Activated naive CD4-positive, alpha-beta T cell treated with anti-CD3 and anti-CD28 coated beads, Interleukin-2, amount 50 U/mL, for 72 hours (primary cell): Measurements from ENCODE around the gene BTN1A1. TPM values are rescaled to one million over a fixed set of nuclear protein-coding genes. Genes with fewer than 3 reads are reported as not detected.
"Not testable (repeated sequence)": the region's sequence is repeated elsewhere in the genome, so short reads cannot be mapped to it uniquely, and the experiment has no call there.

ENCODE experiments used
- ATAC-seq, 2 donors: fragments of 150-1000 bp; cut with Tn5 transposase; 2 replicates each; pipeline ENCODE4 v1.10.0; 2021; ENCODE audit warnings: mild to moderate bottlenecking in 2 of 2, moderate library complexity in 2 of 2
- DNase-seq, 2 donors: peaks; one replicate each; pipeline ENCODE4 v3.0.0; 2021 to 2022; ENCODE audit warnings: low spot score in 2 of 2
- H3K27ac Mint-ChIP-seq, 2 donors: one replicate each; pipeline ENCODE4 v1.8.0; 2022; ENCODE audit warnings: mild to moderate bottlenecking in 2 of 2, mixed read lengths in 2 of 2
- H3K36me3 Mint-ChIP-seq, 2 donors: one replicate each; pipeline ENCODE4 v1.8.0; 2022; ENCODE audit warnings: mixed read lengths in 2 of 2
- H3K9me3 Mint-ChIP-seq, 2 donors: one replicate each; pipeline ENCODE4 v1.8.0; 2022; ENCODE audit warnings: mixed read lengths in 2 of 2
- total RNA-seq, 2 donors: library from RNA; stranded (reverse); gene quantifications; one replicate each; pipeline ENCODE4 v1.2.3, GENCODE V29; 2022

Gene BTN1A1
- total RNA-seq, 2 donors from 2014 or later = 0.16 TPM; not detected in 1

DNA sequence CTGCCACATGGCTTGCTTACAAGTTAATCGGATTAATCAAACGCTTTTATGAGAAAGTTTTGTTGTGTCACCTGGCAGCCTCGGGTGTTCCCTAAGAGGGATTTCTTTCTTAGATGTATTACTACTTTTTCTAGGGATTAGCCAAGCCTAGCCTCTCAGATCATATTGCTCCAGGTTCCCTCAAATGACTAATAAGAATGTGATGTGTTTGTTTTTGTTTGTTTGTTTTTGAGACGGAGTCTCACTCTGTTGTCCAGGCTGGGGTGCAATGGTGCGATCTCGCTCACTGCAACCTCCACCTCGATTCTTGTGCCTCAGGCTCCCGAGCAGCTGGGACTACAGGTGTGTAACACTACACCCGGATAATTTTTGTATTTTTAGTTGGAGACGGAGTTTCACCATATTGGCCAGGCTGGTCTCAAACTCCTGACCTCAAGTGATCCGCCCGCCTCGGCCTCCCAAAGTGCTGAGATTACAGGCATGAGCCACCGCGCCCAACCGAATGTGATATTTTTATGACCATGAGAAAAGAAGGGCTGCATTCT is 39.0 kb downstream of the BTN1A1 start:
- ATAC-seq (no peak), DNase-seq (no peak)
- H3K27ac Mint-ChIP-seq = peak overlapping the region; percentile 96 to 98
- peaks cover 34 to 35% of the 10 kb centered on the region in 2 donors for H3K36me3 Mint-ChIP-seq
- H3K9me3 Mint-ChIP-seq = no peaks in the 10 kb centered on the region

DNA sequence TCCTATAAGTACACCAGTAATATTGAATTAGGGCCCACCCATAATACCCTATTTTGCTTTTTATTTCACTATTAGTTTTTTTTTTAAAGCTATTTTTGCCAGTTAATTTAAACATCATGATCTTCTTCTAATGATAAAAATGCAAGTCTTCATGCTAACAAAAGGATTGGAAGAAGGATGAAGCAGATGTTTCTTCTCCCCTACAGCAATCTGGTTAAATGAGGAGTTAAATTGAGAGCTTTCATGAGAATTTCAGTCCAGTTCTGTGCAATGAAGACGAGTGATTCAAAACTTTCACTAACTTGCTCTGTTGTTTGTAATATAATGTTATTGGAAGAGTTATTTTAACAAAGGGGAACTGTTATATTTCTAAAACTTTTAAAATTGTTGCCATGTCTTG is 41.5 kb downstream of the BTN1A1 start:
- no peak for DNase-seq
- peaks cover 34 to 45% of the 10 kb centered on the region in 2 donors for H3K36me3 Mint-ChIP-seq
- H3K27ac Mint-ChIP-seq = peak overlapping the region in 1 of 2 donors; percentile 20
- H3K9me3 Mint-ChIP-seq = no peaks in the 10 kb centered on the region
- ATAC-seq = no peak

DNA sequence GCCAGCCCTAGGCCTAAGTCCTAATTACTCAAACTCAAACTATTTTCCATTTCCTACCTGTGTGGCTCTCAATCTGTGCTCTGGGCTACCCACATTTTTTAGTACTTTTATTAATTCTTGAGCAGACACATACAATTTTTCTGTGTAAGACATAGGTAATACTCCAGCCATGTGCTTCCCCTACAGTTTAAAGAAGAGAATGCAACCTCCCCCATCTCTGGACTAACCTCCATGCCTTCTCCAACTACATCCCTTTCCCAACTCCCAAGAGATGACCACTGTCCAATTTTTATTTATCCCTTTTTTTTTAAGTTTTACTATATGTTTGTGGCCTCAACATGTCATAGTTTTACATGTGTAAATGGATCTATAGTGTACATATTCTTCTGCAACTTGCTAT is 43.9 kb downstream of the BTN1A1 start:
- ATAC-seq = peak; percentile 41 to 44
- DNase-seq = no peak
- Mint-ChIP-seq H3K9me3 (no peaks in the 10 kb centered on the region), H3K27ac (no peak overlapping the region), H3K36me3 (peaks cover 15 to 43% of the 10 kb centered on the region in 2 donors)

DNA sequence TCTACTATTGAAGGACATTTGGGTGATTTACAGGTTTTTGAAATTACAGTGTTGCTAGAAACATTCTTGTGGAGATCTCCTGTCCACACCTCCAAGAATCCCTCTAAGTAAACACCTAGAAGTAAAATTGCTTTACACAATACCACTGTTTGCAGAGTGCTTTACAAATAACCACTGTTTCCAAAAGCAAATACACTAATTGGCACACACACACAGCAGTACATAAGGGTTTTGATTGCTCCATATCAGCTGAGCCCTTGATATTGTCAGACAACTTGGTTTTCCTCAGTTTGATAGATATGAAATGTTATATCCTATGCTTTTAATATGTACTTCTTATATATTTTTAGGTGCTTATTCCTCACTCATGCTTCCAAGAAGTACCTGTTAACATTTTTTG is 44.4 kb downstream of the BTN1A1 start:
- H3K36me3 Mint-ChIP-seq = peaks cover 12 to 39% of the 10 kb centered on the region in 2 donors

DNA sequence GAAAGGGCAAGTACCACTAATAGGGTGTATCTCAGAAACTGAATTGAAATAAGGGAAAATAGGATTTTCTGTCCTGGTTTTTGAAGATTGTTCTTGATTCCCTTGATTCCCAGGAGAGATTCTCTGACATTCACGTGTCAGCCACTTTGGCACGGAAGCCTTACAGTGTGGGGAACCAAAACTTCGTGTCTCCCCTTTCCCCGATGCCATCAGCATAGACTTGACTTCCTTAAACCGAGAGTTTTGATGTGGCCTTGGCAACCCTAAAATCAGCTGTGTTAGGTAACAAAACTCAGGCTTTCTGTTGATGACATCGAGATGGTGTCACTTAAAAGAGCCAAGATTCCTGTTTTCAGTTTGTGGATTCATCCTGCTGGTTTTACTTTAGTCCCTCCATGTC is 45.5 kb downstream of the BTN1A1 start:
- Mint-ChIP-seq H3K36me3 (peaks cover 2 to 29% of the 10 kb centered on the region in 2 donors), H3K27ac (no peak overlapping the region), H3K9me3 (no peaks in the 10 kb centered on the region)
- no peak for ATAC-seq
- no peak for DNase-seq

More for the DNA sequence above, 44.4 kb downstream of the BTN1A1 start:
- Mint-ChIP-seq H3K9me3 (no peaks in the 10 kb centered on the region), H3K27ac (no peak overlapping the region)
- ATAC-seq (no peak), DNase-seq (no peak)

- DNase-seq, H3K9me3 Mint-ChIP-seq, ATAC-seq, H3K27ac Mint-ChIP-seq: not testable (repeated sequence)
- H3K36me3 Mint-ChIP-seq = peaks cover 0 to 22% of the 10 kb centered on the region in 2 donors
Measured at GRCh38 chr6:26547363-26547762, 47.3 kb downstream of the BTN1A1 start.

GRCh38 chr6:26550250-26550993 is 50.3 kb downstream of the BTN1A1 start:
- DNase-seq = peak; percentile 52 to 80
- H3K27ac Mint-ChIP-seq = peak overlapping the region; percentile 61 to 87
- H3K36me3 Mint-ChIP-seq = peaks cover 0 to 12% of the 10 kb centered on the region in 2 donors

DNA sequence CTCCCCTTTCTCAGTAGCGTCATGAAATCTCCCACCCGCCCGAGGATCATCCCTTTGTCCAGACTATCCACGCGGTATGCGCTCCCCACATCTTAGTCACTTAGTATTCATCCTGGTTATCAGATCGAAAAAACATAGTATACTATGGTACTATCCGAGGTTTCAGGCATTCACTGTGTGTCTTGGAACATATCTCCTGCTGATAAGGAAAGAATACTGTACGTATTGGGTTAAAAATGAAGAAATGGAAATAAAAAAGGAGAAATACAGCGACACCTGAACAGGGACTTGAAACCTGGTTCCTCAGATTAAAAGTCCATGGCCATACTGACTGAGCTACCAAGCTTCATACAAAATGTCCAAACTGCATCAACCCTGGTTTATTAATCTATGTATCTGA is 52.1 kb downstream of the BTN1A1 start:
- no peaks in the 10 kb centered on the region for H3K9me3 Mint-ChIP-seq
- ATAC-seq = no peak
- no peak for DNase-seq
- H3K27ac Mint-ChIP-seq = no peak overlapping the region
- H3K36me3 Mint-ChIP-seq = no peaks in the 10 kb centered on the region

More at GRCh38 chr6:26550250-26550993, 50.3 kb downstream of the BTN1A1 start:
- no peaks in the 10 kb centered on the region for H3K9me3 Mint-ChIP-seq
- ATAC-seq = peak; percentile 45 to 72

DNA sequence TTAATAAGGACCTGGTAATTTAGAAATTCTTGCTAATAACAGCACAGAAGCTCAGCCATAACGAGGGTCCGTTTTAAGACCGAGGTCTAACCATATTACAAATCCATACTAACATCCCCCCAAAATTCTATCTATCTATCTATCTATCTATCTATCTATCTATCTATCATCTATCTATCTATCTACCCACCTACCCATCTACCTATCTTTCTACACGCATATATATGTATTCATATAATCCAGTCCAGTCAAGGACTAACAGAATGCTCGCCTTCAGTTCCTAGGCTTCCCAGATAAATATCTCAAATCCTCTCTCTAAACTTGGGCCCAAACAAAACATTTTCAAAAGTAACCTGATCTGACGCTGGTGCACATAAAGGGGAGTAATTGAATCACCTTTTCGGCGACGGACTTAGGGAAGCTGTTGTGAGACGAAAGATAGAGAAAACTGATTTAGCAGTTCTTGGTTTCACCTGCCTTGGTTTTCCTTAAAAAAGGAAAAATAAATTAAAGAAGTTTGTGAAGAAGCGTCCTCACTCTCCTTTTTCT is 52.6 kb downstream of the BTN1A1 start:
- Mint-ChIP-seq H3K9me3 (no peaks in the 10 kb centered on the region), H3K27ac (no peak overlapping the region), H3K36me3 (no peaks in the 10 kb centered on the region)
- no peak for DNase-seq
- no peak for ATAC-seq

DNA sequence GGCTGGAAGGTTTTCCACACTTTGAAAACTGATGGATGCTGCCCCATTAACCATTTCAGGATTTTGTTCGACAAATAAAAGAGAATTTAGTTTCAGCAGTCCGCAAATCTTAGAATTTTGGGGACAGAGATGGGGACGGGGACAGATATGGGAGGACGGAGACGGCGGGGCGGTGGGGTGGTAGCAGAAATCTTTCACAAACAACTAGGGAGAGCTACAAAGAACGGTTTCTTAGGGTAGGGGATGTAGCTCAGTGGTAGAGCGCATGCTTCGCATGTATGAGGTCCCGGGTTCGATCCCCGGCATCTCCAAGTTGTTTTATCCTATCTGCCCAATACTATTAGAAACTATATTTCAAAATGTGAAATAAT is 53.1 kb downstream of the BTN1A1 start:
- DNase-seq (peak; percentile 77 to 86), ATAC-seq (peak; percentile 68)
- no peaks in the 10 kb centered on the region for H3K36me3 Mint-ChIP-seq
- no peaks in the 10 kb centered on the region for H3K9me3 Mint-ChIP-seq
- no peak overlapping the region for H3K27ac Mint-ChIP-seq

DNA sequence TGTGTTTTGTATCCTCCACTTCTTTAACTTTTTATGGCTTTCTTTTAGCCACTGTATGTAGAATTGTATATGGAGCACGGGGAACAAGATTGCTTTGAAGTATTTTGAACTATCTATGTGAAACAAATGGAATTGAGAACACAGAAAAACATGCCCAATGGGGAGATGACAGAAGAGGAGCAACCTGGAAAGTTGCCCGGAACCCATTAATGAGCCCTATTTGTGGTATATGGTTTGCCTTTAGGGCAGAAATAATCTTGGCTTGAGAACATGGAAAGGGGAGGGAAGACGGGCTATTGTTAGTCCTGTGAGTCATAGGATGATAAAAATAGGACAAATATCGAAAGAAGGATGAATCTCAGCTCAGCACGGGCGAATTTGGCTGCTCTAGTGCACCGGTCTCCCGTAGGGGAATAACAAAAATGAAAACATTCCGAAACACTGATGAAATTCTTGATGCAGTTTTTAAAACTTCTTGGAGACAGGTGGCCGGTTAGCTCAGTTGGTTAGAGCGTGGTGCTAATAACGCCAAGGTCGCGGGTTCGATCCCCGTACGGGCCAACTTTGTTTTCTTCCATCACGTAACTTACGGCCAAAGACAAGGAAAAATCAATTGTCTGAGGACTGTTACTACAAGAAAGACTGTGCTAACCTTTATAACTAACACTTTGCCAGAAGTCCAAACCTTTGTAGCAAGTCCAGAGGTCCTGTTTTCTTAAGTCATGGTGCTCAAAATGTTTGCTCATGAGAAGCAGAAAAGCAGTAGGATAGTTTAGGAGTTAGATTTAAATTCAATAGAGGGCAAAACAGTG is 53.7 kb downstream of the BTN1A1 start:
- Mint-ChIP-seq H3K27ac (no peak overlapping the region), H3K36me3 (no peaks in the 10 kb centered on the region), H3K9me3 (no peaks in the 10 kb centered on the region)
- ATAC-seq (peak; percentile 53 to 67), DNase-seq (peak; percentile 81 to 84)

DNA sequence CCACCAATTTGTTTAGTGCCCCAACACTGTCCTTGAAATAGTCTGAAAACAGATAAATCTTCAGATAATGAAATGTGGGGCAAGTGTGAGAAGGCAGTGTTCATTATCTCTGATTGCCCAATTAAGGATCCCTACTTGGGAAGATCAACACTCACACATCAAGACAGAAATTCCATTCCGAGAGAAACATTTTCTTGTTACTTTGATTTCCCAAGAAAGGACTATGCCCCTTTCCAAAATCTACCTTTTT is 54.3 kb downstream of the BTN1A1 start:
- Mint-ChIP-seq H3K27ac (no peak overlapping the region), H3K36me3 (no peaks in the 10 kb centered on the region)

DNA sequence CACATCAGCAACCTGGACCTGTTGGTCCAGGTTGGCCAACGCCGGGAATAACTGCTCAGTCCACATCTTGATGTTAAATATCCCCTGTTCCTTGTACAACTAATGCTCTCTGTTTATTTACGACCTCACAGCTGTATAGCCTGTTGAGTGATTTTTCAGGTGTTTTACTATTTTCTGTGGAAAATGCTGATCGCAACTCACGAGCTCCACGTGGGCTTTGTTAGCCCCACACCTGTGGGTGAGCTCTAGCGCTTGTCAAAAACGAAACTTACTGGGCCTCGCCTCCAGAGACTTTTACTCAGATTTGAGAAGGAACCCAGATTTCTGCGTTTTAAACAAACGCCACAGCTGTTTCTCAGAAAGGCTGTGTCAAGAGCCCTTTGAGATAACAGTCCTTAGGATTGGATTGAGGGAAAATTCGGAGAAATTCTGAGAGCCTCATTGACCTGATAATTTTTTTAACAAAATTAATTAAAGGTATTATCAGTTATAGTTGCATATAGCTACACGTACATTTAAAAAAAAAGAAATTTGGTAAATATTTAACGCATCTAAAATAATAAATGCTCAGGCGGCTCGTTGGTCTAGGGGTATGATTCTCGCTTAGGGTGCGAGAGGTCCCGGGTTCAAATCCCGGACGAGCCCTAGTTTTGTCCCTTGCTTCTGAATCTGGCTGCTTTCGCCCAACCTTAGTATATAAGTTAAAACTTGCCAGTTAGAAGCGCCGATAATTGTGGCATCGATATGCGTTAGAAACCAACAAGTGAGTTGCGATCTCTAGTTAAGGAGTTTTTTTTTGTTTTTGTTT is 54.8 kb downstream of the BTN1A1 start:
- Mint-ChIP-seq H3K27ac (no peak overlapping the region), H3K36me3 (no peaks in the 10 kb centered on the region), H3K9me3 (no peaks in the 10 kb centered on the region)
- ATAC-seq (peak; percentile 10 to 43), DNase-seq (peak in 1 of 2 donors; percentile 61)

More for the DNA sequence above, 54.3 kb downstream of the BTN1A1 start:
- ATAC-seq (peak in 1 of 2 donors; percentile 2), DNase-seq (no peak)
- no peaks in the 10 kb centered on the region for H3K9me3 Mint-ChIP-seq

- DNase-seq = no peak
- no peaks in the 10 kb centered on the region for H3K9me3 Mint-ChIP-seq
- ATAC-seq = no peak
- no peaks in the 10 kb centered on the region for H3K36me3 Mint-ChIP-seq
- H3K27ac Mint-ChIP-seq = peak overlapping the region in 1 of 2 donors; percentile 78
Measured at GRCh38 chr6:26555505-26556262, 55.6 kb downstream of the BTN1A1 start.

- peak in 1 of 2 donors; percentile 51 for DNase-seq
- ATAC-seq = peak in 1 of 2 donors; percentile 3
- no peaks in the 10 kb centered on the region for H3K36me3 Mint-ChIP-seq
- peak overlapping the region; percentile 78 to 87 for H3K27ac Mint-ChIP-seq
- H3K9me3 Mint-ChIP-seq = no peaks in the 10 kb centered on the region
Measured at GRCh38 chr6:26556263-26557070, 56.4 kb downstream of the BTN1A1 start.
